Choroid plexus epithelial cell (primary cell): ENCODE results near the gene NUDCD2.
A peak's percentile ranks its signal among the peaks of the same experiment; 100 is the strongest.

Experiments
- DNase-seq: peaks from one replicate; pipeline ENCODE4 v3.0.0-alpha.2; 2010; ENCODE audit warnings: low read depth
- H3K4me3 ChIP-seq: 2 replicates; pipeline ENCODE4 v1.5.1; 2011; ENCODE audit warnings: low read depth, mild to moderate bottlenecking, control low read depth, low read length, moderate library complexity
- CTCF ChIP-seq: conservative IDR thresholded peaks from 2 replicates; pipeline ENCODE4 v1.5.1; 2011; ENCODE audit warnings: low read depth, mild to moderate bottlenecking, control low read depth, inconsistent platforms, low read length, moderate library complexity

NUDCD2 gene

GRCh38 chr5:163440954-163441353, 18.9 kb downstream of the NUDCD2 start:
- DNase-seq, result no peak
- no peak for TF ChIP-seq CTCF
- peak overlapping the region; percentile 84 for H3K4me3 ChIP-seq

GRCh38 chr5:163439092-163439425, 20.8 kb downstream of the NUDCD2 start:
- no peak for TF ChIP-seq CTCF
- no peak for DNase-seq
- peak overlapping the region; percentile 84 for H3K4me3 ChIP-seq

DNA sequence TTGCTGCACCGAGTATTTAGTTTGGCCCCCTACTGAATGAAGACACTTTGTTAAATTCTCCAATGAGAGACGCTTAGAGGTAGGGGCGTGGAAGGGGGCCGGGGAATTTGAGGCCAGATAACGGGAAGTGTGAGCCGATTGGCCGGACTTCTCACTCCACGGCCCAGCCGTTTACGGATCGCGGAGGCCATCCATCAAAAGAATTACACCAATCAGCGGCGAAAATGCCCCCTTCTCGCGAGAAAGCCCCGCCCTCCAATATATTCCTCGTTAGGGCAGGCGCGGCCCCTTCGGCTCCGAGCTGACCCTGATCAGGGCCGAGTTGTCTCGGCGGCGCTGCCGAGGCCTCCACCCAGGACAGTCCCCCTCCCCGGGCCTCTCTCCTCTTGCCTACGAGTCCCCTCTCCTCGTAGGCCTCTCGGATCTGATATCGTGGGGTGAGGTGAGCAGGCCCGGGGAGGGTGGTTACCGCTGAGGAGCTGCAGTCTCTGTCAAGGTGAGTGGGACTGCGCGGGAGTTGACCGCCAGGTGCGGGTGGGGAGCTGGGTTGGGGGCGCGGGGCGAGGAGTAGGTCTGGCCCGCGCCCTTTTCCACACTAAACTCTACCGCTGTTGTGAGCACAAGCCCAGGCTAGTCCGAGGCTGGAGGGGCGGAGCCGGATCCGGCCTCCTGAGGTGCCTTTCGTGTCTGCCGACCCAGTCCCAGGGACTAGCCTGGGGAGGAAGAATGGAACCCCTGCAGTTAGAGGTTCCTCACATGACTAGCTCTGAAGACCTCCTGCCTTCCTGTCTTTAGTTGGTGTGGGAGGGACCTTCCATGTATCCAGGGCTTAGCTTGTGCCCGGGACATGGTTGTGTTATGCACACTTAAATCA, 22.4 kb downstream of the NUDCD2 start, which contains the start of gene CCNG1:
CCNG1 (plus strand) TSS at position 287 of the 874 bp plus-strand sequence. CDS start 1,662 bp downstream, outside the sequence.
- H3K4me3 ChIP-seq, result peak within 1 kb of the TSS; percentile 84
- TF ChIP-seq CTCF, result no peak
- peak; percentile 98 for DNase-seq

- DNase-seq, result no peak
- H3K4me3 ChIP-seq, result peak overlapping the region; percentile 50
- TF ChIP-seq CTCF, result no peak
Observed at GRCh38 chr5:163437011-163437308, 22.9 kb downstream of the NUDCD2 start.

- TF ChIP-seq CTCF, result no peak
- no peak overlapping the region for H3K4me3 ChIP-seq
- no peak for DNase-seq
Observed at GRCh38 chr5:163436515-163436914, 23.4 kb downstream of the NUDCD2 start.

DNA sequence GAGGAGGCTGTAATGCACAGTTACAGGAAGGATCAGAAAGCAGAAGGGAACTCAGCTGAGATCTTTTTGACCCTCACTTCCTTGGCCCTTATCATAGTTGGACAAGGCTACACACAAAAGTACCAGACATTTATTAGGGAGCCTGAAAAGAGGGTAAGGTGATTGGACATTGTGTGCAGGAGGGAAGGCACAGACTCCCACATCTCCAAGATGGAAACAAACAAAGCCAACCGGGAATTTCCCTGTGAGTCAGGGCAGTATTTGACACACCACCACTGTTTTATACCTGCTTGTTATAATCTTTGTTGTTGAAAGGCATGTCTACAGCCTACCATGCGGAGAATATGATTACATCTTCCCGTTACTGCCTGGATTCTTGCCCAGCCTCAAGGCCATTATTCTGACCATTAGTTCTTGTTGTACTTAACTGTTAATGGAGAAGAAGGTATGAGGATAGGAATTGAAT, 25.5 kb downstream of the NUDCD2 start:
- peak; percentile 74 for DNase-seq
- no peak overlapping the region for H3K4me3 ChIP-seq
- TF ChIP-seq CTCF, result no peak

- TF ChIP-seq CTCF, result no peak
- peak; percentile 52 for DNase-seq
- H3K4me3 ChIP-seq, result no peak overlapping the region
Observed at GRCh38 chr5:163433271-163433670, 26.6 kb downstream of the NUDCD2 start.
